Gastroesophageal sphincter (tissue), 3 donors: ENCODE data around the gene KCNH2.

Source experiments
- CTCF ChIP-seq, 4 experiments: fragments of 200-600 bp in 2 of 4; fragments of 450-650 bp in 2 of 4; sonication (generic) in 1 of 4; IDR thresholded peaks; one replicate each; pipeline ENCODE4 v1.5.1; 2017 to 2019; ENCODE audit warnings: antibody characterized with exemption in 4 of 4, mild to moderate bottlenecking in 2 of 4, moderate library complexity in 2 of 4
- POLR2A ChIP-seq, 2 donors: fragments of 450-650 bp; IDR thresholded peaks; one replicate each; pipeline ENCODE4 v1.6.1; 2017; ENCODE audit warnings: antibody characterized with exemption in 2 of 2, mild to moderate bottlenecking in 2 of 2, moderate library complexity in 1 of 2

GRCh38 chr7:150951181-150951520, 27.0 kb downstream of the KCNH2 start:
- TF ChIP-seq CTCF (IDR thresholded peaks at IDR 0.05): no peak
- no peak for TF ChIP-seq POLR2A (IDR thresholded peaks at IDR 0.05)
